Ammon's horn (tissue), 1 donor: ENCODE data around the gene ETV6.
"Not testable (repeated sequence)": the region's sequence is repeated elsewhere in the genome, so short reads cannot be mapped to it uniquely, and the experiment has no call there.

ENCODE experiments used
- DNase-seq: peaks from one replicate; pipeline ENCODE4 v3.0.0-alpha.2; 2016; ENCODE audit warnings: low spot score

ETV6 gene

GRCh38 chr12:11668611-11669010, 19.1 kb downstream of the ETV6 start:
- DNase-seq = no peak

DNA sequence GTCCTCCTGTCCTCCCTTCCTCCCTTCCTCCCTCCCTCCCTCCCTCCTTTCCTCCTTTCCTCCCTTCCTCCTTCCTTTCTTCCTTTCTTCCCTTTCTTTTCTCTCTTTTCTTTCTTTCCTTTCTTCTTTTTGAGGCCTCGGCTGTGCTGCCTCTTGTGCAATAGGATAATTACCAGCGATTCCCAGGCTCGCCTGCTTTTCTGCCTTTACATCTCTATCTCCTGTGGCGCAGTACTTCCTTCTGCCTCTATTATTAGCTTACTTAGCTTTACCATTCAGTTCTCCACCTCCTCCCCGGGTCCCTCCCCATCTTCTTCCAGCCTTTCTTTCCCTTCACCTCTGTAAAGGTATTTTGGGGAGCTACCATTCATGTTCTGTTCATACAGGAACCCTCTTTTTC, 19.9 kb downstream of the ETV6 start:
- DNase-seq = no peak

DNA sequence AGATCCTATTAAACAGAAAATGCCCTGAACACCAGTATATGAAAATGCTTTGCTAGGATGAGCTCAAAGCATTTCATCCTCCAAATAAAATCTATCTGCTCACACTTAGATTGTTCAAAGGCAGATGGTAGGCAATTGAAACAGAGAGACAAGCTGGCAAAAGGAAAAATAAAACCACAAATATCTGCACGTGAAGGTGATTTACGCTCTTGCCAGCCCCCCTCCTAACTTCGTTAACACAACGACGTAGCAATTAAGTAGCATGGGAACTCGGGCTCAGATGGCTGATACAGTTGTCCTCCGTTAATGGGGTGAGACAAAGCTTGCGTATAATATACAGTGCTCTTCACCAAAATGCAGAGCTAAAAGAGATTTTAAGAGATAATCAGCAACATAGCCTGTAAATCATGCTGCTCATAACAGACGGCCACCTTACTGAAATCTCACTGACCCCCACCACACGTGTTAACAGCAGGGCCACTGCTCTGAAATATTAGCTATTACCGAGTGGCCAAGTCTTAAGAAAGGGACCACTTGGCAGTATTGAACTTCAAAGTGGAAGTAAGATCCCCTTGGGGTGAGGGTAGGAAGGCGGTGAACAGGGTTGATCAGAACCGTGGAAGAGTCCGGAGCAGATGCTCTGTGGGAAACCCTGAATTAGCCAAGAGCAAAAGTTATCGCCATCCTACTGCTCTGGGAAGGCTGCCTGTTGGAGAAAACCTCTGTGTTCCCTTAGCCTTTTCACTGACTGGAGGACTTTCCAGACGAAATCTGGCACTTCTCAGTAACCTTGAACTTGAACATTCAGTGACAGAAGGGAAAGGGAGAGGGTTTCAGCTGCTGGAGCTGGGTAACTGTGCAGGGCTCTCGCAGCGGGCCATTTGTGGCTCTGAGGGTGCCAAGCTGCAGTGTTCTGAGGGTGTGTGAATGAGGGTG, 23.1 kb downstream of the ETV6 start:
- DNase-seq = no peak

DNA sequence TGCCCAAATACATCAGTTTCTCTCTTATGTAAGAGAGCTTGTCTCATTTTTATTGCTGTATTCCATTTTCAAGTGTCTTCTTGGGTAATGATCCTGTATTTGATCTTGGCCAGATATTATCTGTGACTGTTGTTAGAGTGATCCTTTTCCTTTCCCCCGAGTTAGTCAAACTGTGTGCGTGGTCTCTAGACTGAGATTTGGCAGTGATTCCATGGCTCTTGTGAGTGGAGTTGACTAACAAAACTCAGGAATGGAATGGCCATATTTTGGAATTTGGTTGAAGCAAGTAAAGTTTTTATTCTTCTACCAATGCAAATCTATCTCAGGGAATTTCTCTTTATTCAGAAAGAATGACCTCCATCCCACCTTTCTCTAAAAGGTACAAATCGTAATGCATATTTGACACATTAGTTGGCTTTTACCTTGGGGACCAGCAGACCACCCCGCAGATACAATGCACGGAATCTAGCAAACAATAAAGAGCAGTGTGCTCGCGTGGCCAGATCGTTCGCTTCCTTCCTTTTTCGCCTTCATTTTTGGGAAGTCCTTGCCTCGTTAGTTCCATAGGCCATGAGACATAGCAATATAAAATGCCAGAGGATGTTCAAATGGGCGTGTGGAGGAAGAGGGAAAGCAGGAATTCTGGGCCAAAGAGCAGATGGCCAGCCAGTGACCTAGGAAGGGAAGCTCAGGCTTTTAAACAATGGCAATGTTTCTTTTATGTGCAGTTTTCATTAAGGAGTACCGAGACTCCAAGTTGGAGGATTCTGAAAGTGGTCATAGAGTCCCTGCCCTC, 24.4 kb downstream of the ETV6 start:
- DNase-seq = no peak

DNA sequence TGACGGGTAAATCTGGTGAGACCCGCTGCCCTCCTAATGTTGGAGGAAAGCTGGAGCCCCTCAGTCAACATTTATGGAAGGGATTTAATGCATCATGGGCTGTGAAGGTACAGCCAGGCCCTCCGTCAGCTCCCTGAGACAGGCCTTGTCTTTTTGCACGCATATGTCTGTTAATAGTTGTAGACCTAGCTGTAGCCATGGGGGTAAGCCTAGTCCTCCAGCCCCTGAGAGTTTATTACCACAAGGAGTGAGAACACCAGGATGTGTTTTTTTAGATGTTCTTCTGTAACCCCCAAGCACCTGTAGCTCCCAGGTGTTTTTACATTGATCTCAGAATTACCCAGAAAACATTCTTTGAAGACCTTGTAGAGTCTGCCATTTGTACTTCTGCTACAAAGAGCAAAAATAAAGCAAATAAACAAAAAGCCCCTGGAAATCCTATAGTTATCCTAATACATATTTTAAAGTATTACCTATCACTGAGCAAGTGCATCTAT, 25.5 kb downstream of the ETV6 start:
- no peak for DNase-seq

GRCh38 chr12:11676052-11676451, 26.6 kb downstream of the ETV6 start:
- peak; percentile 47 for DNase-seq

DNA sequence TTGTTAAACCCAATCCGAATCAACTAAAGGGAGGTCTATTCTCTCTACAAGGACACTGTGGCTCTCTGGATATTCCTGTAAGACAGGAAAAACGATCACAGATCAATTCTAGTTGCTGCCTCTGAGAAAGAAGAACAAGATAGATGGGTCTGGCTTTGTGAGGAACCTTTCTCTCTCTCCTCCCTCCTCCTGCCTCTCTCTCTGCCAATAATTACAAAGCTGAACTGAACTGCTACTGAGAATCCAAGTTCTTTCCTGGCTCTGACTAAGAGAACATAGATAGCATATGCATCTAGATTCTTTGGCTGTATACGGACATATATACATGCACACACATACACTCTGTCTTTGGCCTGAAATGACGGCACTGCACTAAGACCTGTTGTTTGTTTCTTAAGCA, 27.6 kb downstream of the ETV6 start:
- no peak for DNase-seq

GRCh38 chr12:11677752-11678151, 28.3 kb downstream of the ETV6 start:
- DNase-seq = no peak

- no peak for DNase-seq
Observed at GRCh38 chr12:11678781-11679180, 29.3 kb downstream of the ETV6 start.

- no peak for DNase-seq
Observed at GRCh38 chr12:11681207-11681606, 31.7 kb downstream of the ETV6 start.

DNA sequence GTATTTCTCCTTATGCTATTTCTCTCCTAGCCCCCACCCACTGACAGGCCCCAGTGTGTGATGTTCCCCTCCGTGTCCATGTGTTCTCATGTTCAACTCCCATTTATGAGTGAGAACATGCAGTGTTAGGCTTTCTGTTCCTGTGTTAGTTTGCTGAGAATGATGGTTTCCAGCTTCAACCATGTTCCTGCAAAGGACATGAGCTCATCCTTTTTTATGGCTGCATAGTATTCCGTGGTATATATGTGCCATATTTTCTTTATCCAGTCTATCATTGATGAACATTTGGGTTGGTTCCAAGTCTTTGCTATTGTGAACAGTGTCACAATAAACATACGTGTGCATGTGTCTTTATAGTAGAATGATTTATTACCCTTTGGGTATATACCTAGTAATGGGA, 32.2 kb downstream of the ETV6 start:
- DNase-seq = not testable (repeated sequence)

GRCh38 chr12:11684393-11684792, 34.9 kb downstream of the ETV6 start:
- DNase-seq = no peak

- DNase-seq = no peak
Observed at GRCh38 chr12:11684811-11685210, 35.3 kb downstream of the ETV6 start.

DNA sequence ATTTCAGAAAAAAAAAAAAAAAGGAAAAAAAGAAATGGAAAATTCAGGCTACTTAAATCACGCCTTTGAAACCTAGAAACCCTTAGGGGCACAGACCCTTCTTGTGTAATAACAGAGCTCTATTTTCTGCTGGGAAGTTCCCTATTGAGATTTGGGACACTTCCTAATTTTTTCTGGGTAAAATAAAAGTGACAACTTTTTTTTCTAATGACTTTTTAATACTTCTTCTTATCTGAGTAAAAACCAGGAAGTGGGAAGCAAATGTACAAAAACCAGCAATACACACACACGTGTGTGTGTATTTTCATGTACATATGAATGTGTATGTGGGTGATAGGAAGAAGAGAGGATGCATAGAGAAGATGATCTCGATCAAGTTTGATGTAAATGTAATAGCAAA, 35.8 kb downstream of the ETV6 start:
- DNase-seq = no peak

DNA sequence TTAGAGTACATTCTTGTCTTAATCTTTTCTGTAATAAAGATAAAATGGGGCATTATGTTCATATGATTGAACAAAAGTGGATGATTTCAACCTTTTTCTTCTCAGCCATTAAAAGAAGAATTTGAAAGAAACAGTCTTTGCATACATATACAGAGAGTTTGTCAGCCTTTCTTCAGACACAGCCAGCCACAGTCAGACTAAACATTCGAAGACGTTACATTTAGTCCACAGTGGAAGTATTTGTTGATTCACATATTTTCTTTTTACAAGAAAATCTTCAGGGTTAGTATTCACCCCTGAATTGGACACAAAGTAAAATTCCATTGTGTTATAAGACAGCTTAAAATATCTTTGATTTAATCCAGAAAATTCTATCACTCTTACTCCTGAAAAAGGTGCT, 36.2 kb downstream of the ETV6 start:
- no peak for DNase-seq

- no peak for DNase-seq
Observed at GRCh38 chr12:11686120-11686519, 36.6 kb downstream of the ETV6 start.

DNA sequence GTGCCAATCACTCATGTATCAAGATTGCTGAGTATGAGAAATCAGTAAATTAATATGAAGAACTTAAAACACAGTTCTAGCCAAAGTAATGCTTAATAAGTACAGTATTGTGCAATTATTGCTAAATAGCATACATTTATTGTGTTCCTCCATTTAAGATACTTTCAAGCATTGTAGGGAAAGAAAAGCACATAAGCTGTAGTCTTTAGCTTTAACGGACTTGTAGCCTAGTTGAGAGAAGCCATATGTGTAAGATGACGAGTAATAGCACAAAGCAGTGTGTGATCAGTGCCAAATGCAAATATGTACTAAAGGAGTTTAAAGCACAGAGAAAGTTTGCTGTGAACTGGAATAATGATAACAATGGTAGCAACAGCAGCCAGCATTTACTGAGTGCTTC, 38.1 kb downstream of the ETV6 start:
- DNase-seq = no peak

DNA sequence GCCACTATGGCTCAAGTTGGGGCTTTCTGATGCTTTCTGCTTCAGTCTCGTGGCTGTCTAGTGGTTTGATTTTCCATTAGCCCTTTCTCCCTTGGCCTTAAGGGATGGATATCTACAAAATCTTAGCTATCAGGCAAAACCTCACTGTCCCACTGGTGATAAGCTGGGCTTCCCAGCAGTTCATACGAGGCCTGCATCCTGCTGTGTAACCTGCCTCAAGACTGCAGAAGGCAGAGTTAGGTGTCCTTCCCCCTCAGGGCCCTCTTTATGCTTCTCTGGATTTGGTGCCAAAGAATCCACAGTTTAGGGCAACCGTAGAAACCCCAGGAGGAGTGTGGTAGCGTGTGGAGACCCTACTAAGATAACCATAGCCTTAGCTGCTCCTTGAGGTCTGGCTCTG, 38.9 kb downstream of the ETV6 start:
- DNase-seq = no peak

- DNase-seq = no peak
Observed at GRCh38 chr12:11688831-11689230, 39.4 kb downstream of the ETV6 start.

- DNase-seq = no peak
Observed at GRCh38 chr12:11689591-11690186, 40.2 kb downstream of the ETV6 start.

GRCh38 chr12:11693067-11693466, 43.6 kb downstream of the ETV6 start:
- DNase-seq = peak; percentile 53

- DNase-seq = peak; percentile 42
Observed at GRCh38 chr12:11693601-11694000, 44.1 kb downstream of the ETV6 start.

DNA sequence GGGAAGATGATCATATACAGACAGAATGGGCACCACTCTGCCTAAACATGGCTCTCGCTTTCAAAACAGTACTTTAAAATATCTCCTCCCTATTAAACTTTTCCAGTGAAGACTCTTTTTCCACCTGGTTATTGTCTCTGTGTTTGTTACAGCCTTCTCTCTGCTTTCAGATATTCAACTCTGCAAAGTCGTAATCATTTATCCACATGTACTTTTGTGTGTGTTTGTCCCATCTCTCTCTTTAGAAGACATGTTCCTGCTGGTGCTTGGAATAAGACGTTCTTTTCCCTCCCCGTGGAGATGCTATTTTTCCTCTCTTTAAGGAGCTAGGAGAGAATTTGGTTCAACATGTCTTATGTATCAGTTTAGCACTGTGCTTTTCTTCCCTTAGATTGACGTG, 45.1 kb downstream of the ETV6 start:
- DNase-seq = no peak
